CD8-positive, alpha-beta memory T cell (primary cell): Measurements from ENCODE around the gene PRKX. TPM values are rescaled to one million over a fixed set of nuclear protein-coding genes. Genes with fewer than 3 reads are reported as not detected.
A peak's percentile ranks its signal among the peaks of the same experiment; 100 is the strongest.
"Not testable (repeated sequence)": the region's sequence is repeated elsewhere in the genome, so short reads cannot be mapped to it uniquely, and the experiment has no call there.

ENCODE experiments used
- CTCF ChIA-PET: fragments of 350-600 bp; sonication (Branson Sonifier 250); formaldehyde crosslinking; loops from one replicate; lab custom pipeline; 2021; ENCODE audit warnings: antibody characterized with exemption; lab: Charles Lee
- POLR2A ChIA-PET: fragments of 350-600 bp; sonication (Branson Sonifier 250); formaldehyde crosslinking; loops from one replicate; lab custom pipeline; 2021; ENCODE audit warnings: antibody characterized with exemption; lab: Charles Lee
- DNase-seq, 5 donors: peaks; one replicate each; pipeline versions ENCODE4 v3.0.0 to v3.0.0-alpha.2; 2020 to 2022; ENCODE audit warnings: mixed read lengths in 1 of 5
- H3K27ac ChIP-seq: one replicate; pipeline ENCODE4 v1.7.0; 2013; ENCODE audit warnings: low read depth, mild to moderate bottlenecking, low read length, moderate library complexity
- H3K27me3 ChIP-seq: 2 replicates; pipeline ENCODE4 v1.7.0; 2013; ENCODE audit warnings: low read length, mild to moderate bottlenecking; ENCODE audit not compliant: insufficient read depth, poor library complexity, severe bottlenecking
- H3K36me3 ChIP-seq: 2 replicates; pipeline ENCODE4 v1.7.0; 2013; ENCODE audit warnings: mild to moderate bottlenecking, low read length, moderate library complexity; ENCODE audit not compliant: insufficient read depth
- H3K4me1 ChIP-seq: 2 replicates; pipeline ENCODE4 v1.7.0; 2013; ENCODE audit warnings: mild to moderate bottlenecking, low read length, moderate library complexity; ENCODE audit not compliant: insufficient read depth
- H3K4me3 ChIP-seq: 2 replicates; pipeline ENCODE4 v1.7.0; 2013; ENCODE audit warnings: mild to moderate bottlenecking, low read length
- H3K9me3 ChIP-seq: 2 replicates; pipeline ENCODE4 v1.7.0; 2013; ENCODE audit warnings: mild to moderate bottlenecking, low read length
- H3K27ac Mint-ChIP-seq, 8 donors: one replicate each; pipeline ENCODE4 v1.8.0; 2020 to 2021; ENCODE audit warnings: mixed read lengths in 8 of 8, mild to moderate bottlenecking in 6 of 8, inconsistent platforms in 3 of 8, moderate library complexity in 3 of 8
- H3K27me3 Mint-ChIP-seq, 2 donors: one replicate each; pipeline ENCODE4 v1.8.0; 2020 to 2021; ENCODE audit warnings: mixed read lengths in 2 of 2, mild to moderate bottlenecking in 1 of 2, moderate library complexity in 1 of 2
- H3K36me3 Mint-ChIP-seq, 3 donors: one replicate each; pipeline ENCODE4 v1.8.0; 2020 to 2021; ENCODE audit warnings: mixed read lengths in 3 of 3, inconsistent platforms in 1 of 3, mild to moderate bottlenecking in 1 of 3
- H3K4me1 Mint-ChIP-seq, 3 donors: one replicate each; pipeline ENCODE4 v1.8.0; 2020 to 2021; ENCODE audit warnings: mixed read lengths in 3 of 3, inconsistent platforms in 1 of 3, mild to moderate bottlenecking in 1 of 3
- H3K4me3 Mint-ChIP-seq, 7 donors: one replicate each; pipeline ENCODE4 v1.8.0; 2020 to 2021; ENCODE audit warnings: mixed read lengths in 7 of 7, mild to moderate bottlenecking in 6 of 7, moderate library complexity in 4 of 7, inconsistent platforms in 2 of 7
- H3K9me3 Mint-ChIP-seq, 5 donors: one replicate each; pipeline ENCODE4 v1.8.0; 2020 to 2022; ENCODE audit warnings: mixed read lengths in 5 of 5, mild to moderate bottlenecking in 3 of 5, moderate library complexity in 2 of 5, inconsistent platforms in 1 of 5
- polyA plus RNA-seq: library from polyadenylated mRNA; unstranded; fragments of 300-500 nt; fragmentation: Illumina TruSeq; gene quantifications from one replicate; pipeline ENCODE4 v1.2.3, GENCODE V29; 2021
- total RNA-seq, 2 experiments: library from RNA; stranded (reverse); gene quantifications; one replicate each; pipeline ENCODE4 v1.2.3, GENCODE V29; 2021

Gene PRKX
- total RNA-seq = 10 to 100 TPM; 41.9 to 45.9 TPM
- 79.4 TPM for polyA plus RNA-seq

DNA sequence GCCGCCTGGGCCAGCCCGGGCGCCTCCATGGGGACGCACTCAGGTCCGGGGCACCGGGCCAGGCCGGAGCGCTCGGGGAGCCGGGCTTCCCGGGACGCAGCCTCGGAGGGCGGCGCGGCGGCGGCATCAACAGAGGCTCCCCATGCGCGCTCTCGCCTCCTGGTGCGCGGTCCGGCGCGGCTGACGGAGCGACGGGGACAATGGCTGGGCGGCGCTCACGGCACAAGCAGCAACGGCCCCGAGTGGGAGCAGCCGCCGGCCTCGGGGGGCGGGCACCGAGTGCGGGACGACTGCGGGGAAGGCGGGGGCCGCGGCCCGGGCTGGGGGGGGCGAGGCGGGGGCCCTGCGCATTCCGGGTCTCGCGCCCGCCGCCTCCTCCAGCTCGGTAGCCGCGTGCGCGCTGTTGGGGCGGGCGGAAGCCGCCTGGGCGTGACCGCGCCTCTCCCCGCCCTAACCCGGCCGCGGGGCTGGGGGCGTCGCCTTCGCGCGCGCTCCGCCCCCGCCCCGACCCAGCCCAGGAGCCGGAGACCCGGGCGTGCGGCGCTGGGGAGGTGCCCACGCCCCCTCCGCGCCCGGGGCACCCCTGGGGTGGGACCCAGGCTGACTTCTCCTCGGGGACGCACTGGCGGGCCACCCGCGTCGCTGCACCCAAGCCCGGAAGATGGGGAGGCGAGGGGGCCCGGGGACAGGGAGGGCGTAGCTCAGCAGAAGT lies at the start of gene PRKX:
Gene PRKX, minus strand, starts transcription at position 425 of the 712 bp plus-strand sequence. Its CDS starts 396 bp downstream, at position 29.
- CTCF ChIA-PET = interaction anchor here (0.7 to 0.9 kb wide), 2 partner anchors 9 to 10 kb away, joined by 3 read pairs; no protein-coding TSS in a partner anchor
- peak within 1 kb of the TSS; percentile 58 to 98 (median 92) for H3K27ac Mint-ChIP-seq

DNA sequence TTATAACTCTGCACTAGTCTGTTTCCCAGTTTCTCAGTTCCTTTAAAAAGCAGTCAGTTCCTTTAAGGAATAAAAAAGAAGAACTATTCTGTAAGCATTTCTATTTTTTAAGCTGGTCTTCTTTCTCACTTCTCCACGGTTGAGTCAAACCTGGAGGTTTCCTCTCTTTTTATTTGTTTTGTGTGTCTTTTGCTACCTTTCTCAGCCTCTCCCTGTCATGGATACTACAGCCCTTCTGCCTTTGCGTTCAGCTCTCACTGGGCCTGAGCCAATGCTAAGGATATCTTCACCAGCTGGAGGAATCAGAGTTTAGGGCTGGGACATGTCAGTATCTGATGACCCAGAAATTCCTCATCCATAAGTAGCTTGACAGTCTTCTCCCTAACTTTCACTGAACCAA lies 49.7 kb upstream of the PRKX start:
- H3K36me3 Mint-ChIP-seq = peaks cover 0 to 8% (median 2%) of the 10 kb centered on the region in 3 donors
- no peak overlapping the region for H3K27ac Mint-ChIP-seq
- H3K9me3 Mint-ChIP-seq = peaks cover 0 to 5% (median 0%) of the 10 kb centered on the region in 5 donors
- peaks cover 0 to 4% of the 10 kb centered on the region in 2 donors for H3K27me3 Mint-ChIP-seq
- POLR2A ChIA-PET = no interaction called here
- no peak overlapping the region for H3K4me3 Mint-ChIP-seq
- Histone ChIP-seq H3K4me1 (no peaks in the 10 kb centered on the region), H3K27ac (no peak overlapping the region), H3K27me3 (no peaks in the 10 kb centered on the region), H3K4me3 (no peak overlapping the region), H3K9me3 (no peaks in the 10 kb centered on the region), H3K36me3 (no peaks in the 10 kb centered on the region)
- CTCF ChIA-PET = no interaction called here
- DNase-seq = no peak
- peaks cover 5 to 7% (median 6%) of the 10 kb centered on the region in 3 donors for H3K4me1 Mint-ChIP-seq

More for the DNA sequence above, at the start of gene PRKX:
- Histone ChIP-seq H3K4me3 (peak within 1 kb of the TSS; percentile 75), H3K36me3 (no peaks in the 10 kb centered on the region), H3K27me3 (no peaks in the 10 kb centered on the region), H3K9me3 (no peaks in the 10 kb centered on the region), H3K27ac (peak within 1 kb of the TSS; percentile 67), H3K4me1 (peaks cover 12% of the 10 kb centered on the region)
- Mint-ChIP-seq H3K4me3 (peak within 1 kb of the TSS; percentile 90 to 98 (median 95)), H3K36me3 (peaks cover 0 to 10% (median 0%) of the 10 kb centered on the region in 3 donors), H3K4me1 (peaks cover 26 to 40% (median 30%) of the 10 kb centered on the region in 3 donors), H3K9me3 (no peaks in the 10 kb centered on the region), H3K27me3 (no peaks in the 10 kb centered on the region)
- DNase-seq = peak; percentile 59 to 86 (median 78)
- POLR2A ChIA-PET = interaction anchor here (1.3 kb wide), 1 partner anchor 13 kb away, joined by 4 read pairs; no protein-coding TSS in a partner anchor

DNA sequence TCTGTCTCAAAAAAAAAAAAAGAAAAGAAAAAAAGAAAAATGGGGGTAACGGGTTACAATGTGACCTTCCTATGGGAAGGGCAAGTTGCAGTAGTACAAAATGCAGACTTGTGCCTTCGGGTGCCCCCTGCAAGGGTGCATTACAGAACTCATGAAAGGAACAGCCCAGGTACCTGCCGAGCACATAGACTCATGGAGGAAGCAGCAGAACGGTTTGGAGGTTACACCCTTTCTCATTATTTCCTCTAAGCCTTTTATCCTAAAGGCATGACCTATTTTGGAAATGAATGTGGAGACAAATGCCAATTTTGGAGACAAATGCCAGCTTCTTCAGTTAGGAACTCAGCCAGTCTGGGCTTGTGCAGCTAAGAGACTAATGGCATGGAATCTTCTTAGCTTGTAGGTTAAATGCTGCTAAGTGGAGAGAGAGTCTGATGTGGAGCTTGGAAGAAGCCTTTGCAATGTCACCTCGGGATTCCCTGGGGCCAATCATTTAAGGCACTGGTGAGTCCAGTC lies 44.1 kb upstream of the PRKX start:
- H3K36me3 ChIP-seq = no peaks in the 10 kb centered on the region
- DNase-seq = no peak
- H3K9me3 ChIP-seq = no peaks in the 10 kb centered on the region
- no peaks in the 10 kb centered on the region for H3K4me1 ChIP-seq
- H3K4me1 Mint-ChIP-seq = no peaks in the 10 kb centered on the region
- no peak overlapping the region for H3K27ac ChIP-seq
- ChIA-PET CTCF (no interaction called here), POLR2A (no interaction called here)
- no peak overlapping the region for H3K27ac Mint-ChIP-seq
- H3K4me3 ChIP-seq = no peak overlapping the region
- H3K36me3 Mint-ChIP-seq = no peaks in the 10 kb centered on the region
- H3K27me3 ChIP-seq = no peaks in the 10 kb centered on the region
- H3K4me3 Mint-ChIP-seq = no peak overlapping the region
- peaks cover 0 to 2% of the 10 kb centered on the region in 2 donors for H3K27me3 Mint-ChIP-seq
- H3K9me3 Mint-ChIP-seq = no peaks in the 10 kb centered on the region

DNA sequence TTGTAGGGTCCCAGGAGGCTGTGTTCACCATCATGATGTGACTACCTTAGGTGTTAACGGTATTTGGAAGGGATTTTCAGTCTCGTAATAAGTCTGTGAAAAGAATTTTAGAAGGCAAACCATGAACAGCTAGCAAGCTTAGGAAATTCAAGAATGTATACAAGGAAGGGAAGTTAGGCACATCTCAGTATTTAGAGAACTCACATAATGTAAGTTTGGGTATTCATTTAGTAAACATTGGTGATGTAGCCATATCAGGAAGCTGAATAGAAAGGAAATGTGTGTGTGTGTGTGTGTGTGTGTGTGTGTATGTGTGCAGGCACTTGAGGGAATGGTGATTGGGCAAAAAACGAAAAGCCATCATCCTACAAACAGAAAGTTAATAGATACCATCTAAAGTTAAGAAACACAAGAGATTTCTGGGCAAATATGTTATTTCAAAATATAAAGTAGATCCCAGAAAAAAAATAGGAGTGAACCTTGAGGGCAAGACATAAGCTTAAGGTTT lies 34.7 kb upstream of the PRKX start:
- POLR2A ChIA-PET = interaction anchor here (0.6 kb wide), 1 partner anchor 152 kb away, joined by 3 read pairs; no protein-coding TSS in a partner anchor
- Histone ChIP-seq H3K4me3 (no peak overlapping the region), H3K9me3 (no peaks in the 10 kb centered on the region), H3K27ac (no peak overlapping the region), H3K27me3 (no peaks in the 10 kb centered on the region), H3K36me3 (no peaks in the 10 kb centered on the region), H3K4me1 (peaks cover 6% of the 10 kb centered on the region)
- H3K27me3 Mint-ChIP-seq = peaks cover 0 to 3% of the 10 kb centered on the region in 2 donors
- peak overlapping the region in 2 of 8 donors; percentile 8 to 28 for H3K27ac Mint-ChIP-seq
- H3K4me1 Mint-ChIP-seq = peaks cover 27 to 37% (median 34%) of the 10 kb centered on the region in 3 donors
- H3K4me3 Mint-ChIP-seq = no peak overlapping the region
- H3K36me3 Mint-ChIP-seq = no peaks in the 10 kb centered on the region
- no peak for DNase-seq
- CTCF ChIA-PET = interaction anchor here (0.8 kb wide), 1 partner anchor 65 kb away, joined by 3 read pairs; no protein-coding TSS in a partner anchor
- H3K9me3 Mint-ChIP-seq = peaks cover 0 to 2% (median 0%) of the 10 kb centered on the region in 5 donors

DNA sequence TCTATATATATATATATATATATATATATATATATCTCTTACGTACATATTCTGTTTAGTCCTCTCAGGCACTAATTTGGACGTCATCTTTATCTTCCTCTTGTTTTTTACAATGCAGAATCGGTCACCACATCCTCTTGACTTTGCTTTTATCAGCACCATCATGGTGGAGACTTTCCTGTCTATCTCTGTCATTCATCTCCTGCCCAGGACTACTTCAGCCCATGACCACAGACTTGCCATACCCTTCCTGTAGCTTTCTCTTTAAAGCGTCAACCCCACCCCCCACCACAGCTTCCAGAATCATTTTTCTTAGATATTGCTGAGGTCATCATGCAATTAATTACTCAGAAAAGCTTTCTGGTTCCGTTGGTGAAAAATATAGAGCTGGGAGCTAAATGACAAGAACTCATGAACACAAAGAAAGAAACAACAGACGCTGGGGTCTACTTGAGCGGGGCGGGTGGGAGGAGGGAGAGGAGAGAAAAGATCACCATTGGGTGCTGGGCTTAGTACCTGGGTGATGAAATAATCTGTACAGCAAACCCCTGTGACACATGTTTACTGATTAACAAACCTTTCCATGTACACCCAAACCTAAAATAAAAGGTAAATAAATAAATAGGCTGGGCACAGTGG lies 30.5 kb upstream of the PRKX start:
- Mint-ChIP-seq H3K27me3 (peaks cover 0 to 3% of the 10 kb centered on the region in 2 donors), H3K36me3 (peaks cover 0 to 6% (median 0%) of the 10 kb centered on the region in 3 donors), H3K27ac (peak overlapping the region; percentile 54 to 86 (median 78)), H3K4me3 (peak overlapping the region; percentile 44 to 74 (median 67)), H3K4me1 (peaks cover 27 to 54% (median 33%) of the 10 kb centered on the region in 3 donors), H3K9me3 (peaks cover 0 to 5% (median 0%) of the 10 kb centered on the region in 5 donors)
- DNase-seq = peak; percentile 24 to 84 (median 57)
- H3K27me3 ChIP-seq = no peaks in the 10 kb centered on the region
- peaks cover 6% of the 10 kb centered on the region for H3K4me1 ChIP-seq
- no peaks in the 10 kb centered on the region for H3K9me3 ChIP-seq
- ChIA-PET POLR2A (interaction anchor here (0.6 to 0.8 kb wide), 3 partner anchors 25 to 38 kb away, joined by 3 to 9 read pairs (median 5); no protein-coding TSS in a partner anchor), CTCF (no interaction called here)
- no peak overlapping the region for H3K4me3 ChIP-seq
- H3K27ac ChIP-seq = no peak overlapping the region
- H3K36me3 ChIP-seq = no peaks in the 10 kb centered on the region

DNA sequence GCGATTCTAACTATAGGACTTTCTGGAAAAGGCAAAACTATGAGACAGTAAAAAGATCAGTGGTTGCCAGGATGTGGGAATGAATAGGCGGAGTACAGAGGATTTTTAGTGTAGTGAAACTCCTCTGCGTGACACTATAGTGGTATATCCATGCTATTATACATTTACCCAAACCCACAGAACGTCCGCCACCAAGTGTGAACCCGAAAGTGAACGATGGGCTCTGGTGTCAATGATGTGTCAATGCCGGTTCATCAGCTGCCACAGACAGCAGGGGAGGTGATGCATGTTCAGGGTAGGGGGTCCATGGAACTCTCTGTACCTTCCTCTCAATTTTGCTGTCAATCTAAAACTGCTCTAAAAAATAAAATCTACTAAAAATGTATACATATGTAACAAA lies 27.5 kb upstream of the PRKX start:
- H3K9me3 ChIP-seq, H3K27me3 ChIP-seq, H3K9me3 Mint-ChIP-seq, H3K4me3 Mint-ChIP-seq, H3K36me3 ChIP-seq, H3K27ac ChIP-seq, CTCF ChIA-PET, H3K27me3 Mint-ChIP-seq, DNase-seq, H3K4me3 ChIP-seq, H3K4me1 ChIP-seq, H3K36me3 Mint-ChIP-seq: not testable (repeated sequence)
- H3K4me1 Mint-ChIP-seq = peaks cover 19 to 49% (median 21%) of the 10 kb centered on the region in 3 donors
- peak overlapping the region in 1 of 8 donors; percentile 7 for H3K27ac Mint-ChIP-seq
- POLR2A ChIA-PET = interaction anchor here (0.6 kb wide), 1 partner anchor 9 kb away, joined by 7 read pairs; no protein-coding TSS in a partner anchor

DNA sequence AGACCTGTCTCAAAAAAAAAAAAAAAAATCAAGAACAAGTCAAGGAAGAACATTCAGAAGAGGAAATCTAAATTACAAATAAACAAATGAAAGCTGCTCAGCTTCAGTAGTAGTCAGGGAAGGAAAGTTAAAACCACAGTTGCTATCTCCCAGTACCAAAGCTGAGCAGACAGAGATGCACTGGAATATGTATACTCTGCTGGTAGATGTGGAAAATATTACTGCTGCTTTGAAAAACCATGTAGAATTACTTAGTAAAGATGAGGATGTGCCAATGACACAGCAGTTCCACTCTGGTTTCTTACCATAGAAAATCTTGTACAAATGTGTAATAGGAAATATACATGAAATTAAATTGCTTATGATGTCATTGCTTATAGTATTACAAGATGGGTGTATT lies 25.1 kb upstream of the PRKX start:
- no peak for DNase-seq
- Histone ChIP-seq H3K27me3 (no peaks in the 10 kb centered on the region), H3K27ac (no peak overlapping the region), H3K4me3 (no peak overlapping the region), H3K9me3 (no peaks in the 10 kb centered on the region), H3K36me3 (no peaks in the 10 kb centered on the region), H3K4me1 (no peaks in the 10 kb centered on the region)
- peaks cover 0 to 6% (median 0%) of the 10 kb centered on the region in 3 donors for H3K36me3 Mint-ChIP-seq
- H3K27ac Mint-ChIP-seq = peak overlapping the region in 3 of 8 donors; percentile 10 to 77 (median 38)
- peaks cover 0 to 5% (median 3%) of the 10 kb centered on the region in 5 donors for H3K9me3 Mint-ChIP-seq
- H3K4me1 Mint-ChIP-seq = peaks cover 5 to 27% (median 10%) of the 10 kb centered on the region in 3 donors
- ChIA-PET POLR2A (no interaction called here), CTCF (no interaction called here)
- no peak overlapping the region for H3K4me3 Mint-ChIP-seq
- peaks cover 0 to 9% of the 10 kb centered on the region in 2 donors for H3K27me3 Mint-ChIP-seq
